ENCODE data around the gene RCAN2.

RCAN2 gene

DNA sequence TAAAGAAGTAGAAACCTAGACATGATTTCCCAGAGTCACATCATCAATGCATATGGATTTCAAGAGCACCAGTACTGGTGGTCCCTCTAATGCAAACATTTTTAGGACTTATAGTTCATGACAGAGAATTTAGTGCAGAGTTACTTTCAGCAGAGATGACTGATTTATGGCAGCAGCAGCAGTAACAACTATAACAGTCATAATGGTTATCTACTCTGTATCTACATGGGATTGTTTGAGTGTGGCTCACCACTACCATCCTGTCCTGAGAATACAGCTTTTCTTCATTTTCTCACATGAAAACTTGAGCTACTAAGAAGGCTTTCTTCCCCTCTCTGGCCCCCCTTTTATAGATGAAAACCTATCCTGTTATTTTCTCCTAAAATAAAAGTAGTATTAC is 192.0 kb downstream of the RCAN2 start:
- Histone ChIP-seq H3K27me3 (ENCODE audit: insufficient read depth, poor library complexity, severe bottlenecking) (peaks cover 2% of the 10 kb centered on the region), H3K27ac (replicated peaks) (no peak overlapping the region), H3K4me3 (replicated peaks; ENCODE audit: insufficient read depth, low read length) (no peak overlapping the region)
- no peak for TF ChIP-seq POLR2AphosphoS5 (IDR thresholded peaks at IDR 0.05; ENCODE audit: low read depth)
- no peak for TF ChIP-seq SPI1 (IDR thresholded peaks at IDR 0.05; ENCODE audit: borderline replicate concordance, low read depth)
- TF ChIP-seq GABPA (IDR thresholded peaks at IDR 0.05; ENCODE audit: low read depth): no peak
- TF ChIP-seq, protein P1, sequence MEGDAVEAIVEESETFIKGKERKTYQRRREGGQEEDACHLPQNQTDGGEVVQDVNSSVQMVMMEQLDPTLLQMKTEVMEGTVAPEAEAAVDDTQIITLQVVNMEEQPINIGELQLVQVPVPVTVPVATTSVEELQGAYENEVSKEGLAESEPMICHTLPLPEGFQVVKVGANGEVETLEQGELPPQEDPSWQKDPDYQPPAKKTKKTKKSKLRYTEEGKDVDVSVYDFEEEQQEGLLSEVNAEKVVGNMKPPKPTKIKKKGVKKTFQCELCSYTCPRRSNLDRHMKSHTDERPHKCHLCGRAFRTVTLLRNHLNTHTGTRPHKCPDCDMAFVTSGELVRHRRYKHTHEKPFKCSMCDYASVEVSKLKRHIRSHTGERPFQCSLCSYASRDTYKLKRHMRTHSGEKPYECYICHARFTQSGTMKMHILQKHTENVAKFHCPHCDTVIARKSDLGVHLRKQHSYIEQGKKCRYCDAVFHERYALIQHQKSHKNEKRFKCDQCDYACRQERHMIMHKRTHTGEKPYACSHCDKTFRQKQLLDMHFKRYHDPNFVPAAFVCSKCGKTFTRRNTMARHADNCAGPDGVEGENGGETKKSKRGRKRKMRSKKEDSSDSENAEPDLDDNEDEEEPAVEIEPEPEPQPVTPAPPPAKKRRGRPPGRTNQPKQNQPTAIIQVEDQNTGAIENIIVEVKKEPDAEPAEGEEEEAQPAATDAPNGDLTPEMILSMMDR (IDR thresholded peaks at IDR 0.05; ENCODE audit: insufficient read depth, low read length): no peak
- TF ChIP-seq, protein P2, sequence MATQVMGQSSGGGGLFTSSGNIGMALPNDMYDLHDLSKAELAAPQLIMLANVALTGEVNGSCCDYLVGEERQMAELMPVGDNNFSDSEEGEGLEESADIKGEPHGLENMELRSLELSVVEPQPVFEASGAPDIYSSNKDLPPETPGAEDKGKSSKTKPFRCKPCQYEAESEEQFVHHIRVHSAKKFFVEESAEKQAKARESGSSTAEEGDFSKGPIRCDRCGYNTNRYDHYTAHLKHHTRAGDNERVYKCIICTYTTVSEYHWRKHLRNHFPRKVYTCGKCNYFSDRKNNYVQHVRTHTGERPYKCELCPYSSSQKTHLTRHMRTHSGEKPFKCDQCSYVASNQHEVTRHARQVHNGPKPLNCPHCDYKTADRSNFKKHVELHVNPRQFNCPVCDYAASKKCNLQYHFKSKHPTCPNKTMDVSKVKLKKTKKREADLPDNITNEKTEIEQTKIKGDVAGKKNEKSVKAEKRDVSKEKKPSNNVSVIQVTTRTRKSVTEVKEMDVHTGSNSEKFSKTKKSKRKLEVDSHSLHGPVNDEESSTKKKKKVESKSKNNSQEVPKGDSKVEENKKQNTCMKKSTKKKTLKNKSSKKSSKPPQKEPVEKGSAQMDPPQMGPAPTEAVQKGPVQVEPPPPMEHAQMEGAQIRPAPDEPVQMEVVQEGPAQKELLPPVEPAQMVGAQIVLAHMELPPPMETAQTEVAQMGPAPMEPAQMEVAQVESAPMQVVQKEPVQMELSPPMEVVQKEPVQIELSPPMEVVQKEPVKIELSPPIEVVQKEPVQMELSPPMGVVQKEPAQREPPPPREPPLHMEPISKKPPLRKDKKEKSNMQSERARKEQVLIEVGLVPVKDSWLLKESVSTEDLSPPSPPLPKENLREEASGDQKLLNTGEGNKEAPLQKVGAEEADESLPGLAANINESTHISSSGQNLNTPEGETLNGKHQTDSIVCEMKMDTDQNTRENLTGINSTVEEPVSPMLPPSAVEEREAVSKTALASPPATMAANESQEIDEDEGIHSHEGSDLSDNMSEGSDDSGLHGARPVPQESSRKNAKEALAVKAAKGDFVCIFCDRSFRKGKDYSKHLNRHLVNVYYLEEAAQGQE (IDR thresholded peaks at IDR 0.05; ENCODE audit: insufficient replicate concordance, low read depth): no peak
- no peak for DNase-seq (ENCODE audit: low read depth in 1 of 2, low spot score in 1 of 2)

DNA sequence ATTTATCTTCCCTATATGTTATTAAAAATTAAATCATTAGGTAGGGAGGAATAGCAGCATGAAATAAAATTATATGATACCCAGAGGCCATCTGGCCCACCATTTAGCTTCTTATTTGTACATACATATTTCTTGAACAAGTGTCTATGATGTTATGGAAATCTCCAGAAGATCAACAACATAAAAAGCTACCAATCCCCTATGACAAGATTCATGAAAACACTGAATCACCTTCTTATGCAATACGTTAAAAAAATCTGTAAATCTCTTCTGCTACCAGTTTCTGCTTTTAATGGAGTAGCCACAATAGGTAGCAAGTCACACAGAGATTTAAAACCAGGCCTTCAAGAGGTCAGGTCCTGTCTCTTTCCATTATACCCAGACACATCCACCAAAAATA is 194.7 kb downstream of the RCAN2 start:
- DNase-seq (ENCODE audit: low read depth in 1 of 2, low spot score in 1 of 2): no peak
- TF ChIP-seq GABPA (IDR thresholded peaks at IDR 0.05; ENCODE audit: low read depth) (no peak), POLR2AphosphoS5 (IDR thresholded peaks at IDR 0.05; ENCODE audit: low read depth) (no peak)
- TF ChIP-seq, protein P1 (IDR thresholded peaks at IDR 0.05; ENCODE audit: insufficient read depth, low read length): no peak
- TF ChIP-seq, protein P2 (IDR thresholded peaks at IDR 0.05; ENCODE audit: insufficient replicate concordance, low read depth): no peak
- Histone ChIP-seq H3K27ac (replicated peaks) (no peak overlapping the region), H3K27me3 (ENCODE audit: insufficient read depth, poor library complexity, severe bottlenecking) (peaks cover 2% of the 10 kb centered on the region), H3K4me3 (replicated peaks; ENCODE audit: insufficient read depth, low read length) (no peak overlapping the region)

DNA sequence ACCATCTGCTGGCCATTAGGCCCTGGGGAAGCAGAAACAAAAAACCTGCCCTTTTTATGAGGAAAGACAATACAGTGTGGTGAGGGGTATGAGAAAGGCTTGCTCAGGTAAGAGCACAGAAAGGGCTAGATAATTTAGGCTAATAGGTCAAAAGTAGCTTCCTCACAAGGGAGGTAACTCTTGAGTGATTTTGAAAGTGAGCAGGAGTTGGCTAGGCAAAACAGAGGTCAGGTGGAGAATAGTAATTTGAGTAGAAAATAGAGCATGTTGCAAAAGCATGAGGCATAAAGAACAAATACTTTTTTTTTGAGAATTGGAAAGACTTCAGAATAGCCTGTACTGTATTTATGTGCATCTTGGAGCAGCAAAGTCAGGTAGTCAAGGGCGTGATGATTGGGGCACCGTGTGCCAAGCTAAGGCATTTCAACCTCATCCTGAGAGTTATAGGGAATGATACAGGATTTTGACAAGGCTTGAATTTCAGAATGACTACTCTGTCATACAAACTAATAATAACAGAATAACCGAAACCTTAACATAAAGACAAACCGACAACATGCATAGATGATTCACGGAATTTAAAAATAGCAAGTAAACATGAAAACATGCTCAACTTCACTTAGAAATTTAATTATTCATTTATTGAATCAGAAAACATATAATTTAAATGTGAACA is 197.5 kb downstream of the RCAN2 start:
- Histone ChIP-seq H3K4me3 (replicated peaks; ENCODE audit: insufficient read depth, low read length) (no peak overlapping the region), H3K27ac (replicated peaks) (no peak overlapping the region), H3K27me3 (ENCODE audit: insufficient read depth, poor library complexity, severe bottlenecking) (peaks cover 7% of the 10 kb centered on the region)
- TF ChIP-seq SPI1 (IDR thresholded peaks at IDR 0.05; ENCODE audit: borderline replicate concordance, low read depth): no peak
- TF ChIP-seq, protein P1 (IDR thresholded peaks at IDR 0.05; ENCODE audit: insufficient read depth, low read length): no peak
- TF ChIP-seq, protein P2 (IDR thresholded peaks at IDR 0.05; ENCODE audit: insufficient replicate concordance, low read depth): no peak
- TF ChIP-seq POLR2AphosphoS5 (IDR thresholded peaks at IDR 0.05; ENCODE audit: low read depth): no peak
- TF ChIP-seq GABPA (IDR thresholded peaks at IDR 0.05; ENCODE audit: low read depth): no peak
- DNase-seq (ENCODE audit: low read depth in 1 of 2, low spot score in 1 of 2): no peak

Data from HL-60 (cell line).